Mesenchymal stem cell (in vitro differentiated cells and primary cell): Measurements from ENCODE around the gene PCSK7.
A peak's percentile ranks its signal among the peaks of the same experiment; 100 is the strongest.

Source experiments
- DNase-seq: peaks from one replicate; pipeline ENCODE4 v3.0.0-alpha.2; 2013
- H2AFZ ChIP-seq: one replicate; pipeline ENCODE4 v1.6.1; 2013; ENCODE audit warnings: low read depth, mild to moderate bottlenecking, control low read depth, inconsistent platforms, low read length, moderate library complexity
- H2AK5ac ChIP-seq: 2 replicates; pipeline ENCODE4 v1.6.1; 2013; ENCODE audit warnings: low read length, moderate library complexity, mild to moderate bottlenecking, inconsistent platforms; ENCODE audit not compliant: severe bottlenecking
- H2BK120ac ChIP-seq: one replicate; pipeline ENCODE4 v1.6.1; 2013; ENCODE audit warnings: low read depth, mild to moderate bottlenecking, inconsistent platforms, low read length, moderate library complexity
- H2BK12ac ChIP-seq, 2 experiments: one replicate each; pipeline ENCODE4 v1.6.1; 2013; ENCODE audit warnings: inconsistent platforms in 2 of 2, low read length in 2 of 2, mild to moderate bottlenecking in 2 of 2, moderate library complexity in 2 of 2, control low read depth in 1 of 2
- H2BK15ac ChIP-seq: one replicate; pipeline ENCODE4 v1.6.1; 2013; ENCODE audit warnings: mild to moderate bottlenecking, low read depth, inconsistent platforms; ENCODE audit not compliant: poor library complexity, severe bottlenecking
- H2BK5ac ChIP-seq: 2 replicates; pipeline ENCODE4 v1.6.1; 2013; ENCODE audit warnings: low read depth, mild to moderate bottlenecking, low read length, control low read depth, inconsistent platforms; ENCODE audit not compliant: poor library complexity, severe bottlenecking
- H3K14ac ChIP-seq, 2 experiments: one replicate each; pipeline ENCODE4 v1.6.1; 2013; ENCODE audit warnings: inconsistent platforms in 2 of 2, low read length in 2 of 2, control low read depth in 1 of 2, mild to moderate bottlenecking in 1 of 2, moderate library complexity in 1 of 2
- H3K18ac ChIP-seq, 2 experiments: one replicate each; pipeline ENCODE4 v1.6.1; 2013; ENCODE audit warnings: inconsistent platforms in 2 of 2, low read length in 2 of 2, control low read depth in 1 of 2, low read depth in 1 of 2, mild to moderate bottlenecking in 1 of 2
- H3K23ac ChIP-seq, 2 experiments: one replicate each; pipeline ENCODE4 v1.6.1; 2013; ENCODE audit warnings: inconsistent platforms in 2 of 2, low read length in 2 of 2, mild to moderate bottlenecking in 2 of 2, moderate library complexity in 2 of 2, control low read depth in 1 of 2
- H3K27ac ChIP-seq: 2 replicates; pipeline ENCODE4 v1.5.1; 2013; ENCODE audit warnings: mild to moderate bottlenecking, moderate library complexity, low read length, control low read depth, inconsistent platforms; ENCODE audit not compliant: poor library complexity, severe bottlenecking
- H3K27me3 ChIP-seq, 2 experiments: 2 replicates each; pipeline versions ENCODE4 v1.6.1 to v1.7.0; 2013; ENCODE audit warnings: low read length in 2 of 2, mild to moderate bottlenecking in 2 of 2, moderate library complexity in 2 of 2, control low read depth in 1 of 2, inconsistent platforms in 1 of 2; ENCODE audit not compliant: control insufficient read depth in 1 of 2, insufficient read depth in 1 of 2
- H3K36me3 ChIP-seq, 2 experiments: 2 replicates each; pipeline versions ENCODE4 v1.6.1 to v1.7.0; 2013; ENCODE audit warnings: low read length in 2 of 2, control low read depth in 1 of 2, inconsistent platforms in 1 of 2, low read depth in 1 of 2, mild to moderate bottlenecking in 1 of 2; ENCODE audit not compliant: insufficient read depth in 2 of 2, control insufficient read depth in 1 of 2
- H3K4ac ChIP-seq, 2 experiments: one replicate each; pipeline ENCODE4 v1.6.1; 2013; ENCODE audit warnings: inconsistent platforms in 2 of 2, low read length in 2 of 2, mild to moderate bottlenecking in 2 of 2, moderate library complexity in 2 of 2, control low read depth in 1 of 2, low read depth in 1 of 2
- H3K4me1 ChIP-seq: 2 replicates; pipeline ENCODE4 v1.6.1; 2013; ENCODE audit warnings: low read depth, low read length, control low read depth; ENCODE audit not compliant: control insufficient read depth, insufficient read depth
- H3K4me2 ChIP-seq: 2 replicates; pipeline ENCODE4 v1.6.1; 2013; ENCODE audit warnings: low read length, mild to moderate bottlenecking, inconsistent platforms; ENCODE audit not compliant: poor library complexity, severe bottlenecking
- H3K4me3 ChIP-seq, 2 experiments: 2 replicates each; pipeline versions ENCODE4 v1.5.1 to v1.7.0; 2013; ENCODE audit warnings: low read length in 2 of 2, mild to moderate bottlenecking in 2 of 2, control low read depth in 1 of 2, low read depth in 1 of 2; ENCODE audit not compliant: insufficient read depth in 1 of 2
- H3K79me1 ChIP-seq: replicated peaks from 2 replicates; pipeline ENCODE4 v1.6.1; 2013; ENCODE audit warnings: mild to moderate bottlenecking, control low read depth, low read length, inconsistent platforms; ENCODE audit not compliant: poor library complexity, severe bottlenecking
- H3K9ac ChIP-seq: 2 replicates; pipeline ENCODE4 v1.7.0; 2013; ENCODE audit warnings: mild to moderate bottlenecking, low read length, moderate library complexity
- H3K9me3 ChIP-seq: 2 replicates; pipeline ENCODE4 v1.7.0; 2013; ENCODE audit warnings: mild to moderate bottlenecking, low read length; ENCODE audit not compliant: control insufficient read depth
- H4K8ac ChIP-seq: one replicate; pipeline ENCODE4 v1.6.1; 2013; ENCODE audit warnings: inconsistent platforms, mild to moderate bottlenecking, low read length, moderate library complexity
- H4K91ac ChIP-seq: one replicate; pipeline ENCODE4 v1.6.1; 2013; ENCODE audit warnings: mild to moderate bottlenecking, low read length, inconsistent platforms
- WGBS: methylation state at CpG from one replicate; pipeline ENCODE4 v1.1.7; 2013; ENCODE audit warnings: mixed read lengths; 5-methylcytosine and 5-hydroxymethylcytosine counted together

The PCSK7 gene

GRCh38 chr11:117178210-117179034 lies 53.5 kb downstream of the PCSK7 start, which contains the start of gene SIDT2:
TSS of gene SIDT2 (plus strand) at chr11:117178743. CDS start at chr11:117179264, 521 bp downstream.
- H2BK15ac ChIP-seq, result peak within 1 kb of the TSS; percentile 83
- H3K79me1 ChIP-seq, result peaks cover 14% of the 10 kb centered on the region
- peak within 1 kb of the TSS; percentile 81 for H3K4me2 ChIP-seq
- H3K27ac ChIP-seq, result peak within 1 kb of the TSS; percentile 55
- no peak within 1 kb of the TSS for H2AK5ac ChIP-seq
- WGBS, result 3% methylated on average over 39 of the region's 51 CpGs
- H4K91ac ChIP-seq, result peak within 1 kb of the TSS; percentile 70
- peak within 1 kb of the TSS; percentile 10 for H2BK5ac ChIP-seq
- H3K4me1 ChIP-seq, result peaks cover 20% of the 10 kb centered on the region
- peak within 1 kb of the TSS; percentile 64 to 88 for H3K18ac ChIP-seq
- no peaks in the 10 kb centered on the region for H3K9me3 ChIP-seq
- H3K9ac ChIP-seq, result peak within 1 kb of the TSS; percentile 92
- H2AFZ ChIP-seq, result peak within 1 kb of the TSS; percentile 84
- peak within 1 kb of the TSS; percentile 79 to 94 for H3K4me3 ChIP-seq
- peak within 1 kb of the TSS in 1 of 2 experiments; percentile 87 for H3K23ac ChIP-seq
- H4K8ac ChIP-seq, result peak within 1 kb of the TSS; percentile 70
- DNase-seq, result peak; percentile 95
- peaks cover 20 to 26% of the 10 kb centered on the region in 2 experiments for H3K36me3 ChIP-seq
- peak within 1 kb of the TSS in 1 of 2 experiments; percentile 68 for H2BK12ac ChIP-seq
- no peaks in the 10 kb centered on the region for H3K27me3 ChIP-seq
- no peak within 1 kb of the TSS for H2BK120ac ChIP-seq
- H3K14ac ChIP-seq, result peak within 1 kb of the TSS in 1 of 2 experiments; percentile 96
- peak within 1 kb of the TSS in 1 of 2 experiments; percentile 84 for H3K4ac ChIP-seq

GRCh38 chr11:117177534-117178209 lies 54.2 kb downstream of the PCSK7 start:
- H2BK5ac ChIP-seq, result peak overlapping the region; percentile 10
- peaks cover 18% of the 10 kb centered on the region for H3K79me1 ChIP-seq
- WGBS, result 98% methylated on average over 9 of the region's 10 CpGs
- peak overlapping the region in 1 of 2 experiments; percentile 94 for H3K4me3 ChIP-seq
- peaks cover 15 to 27% of the 10 kb centered on the region in 2 experiments for H3K36me3 ChIP-seq
- H3K27ac ChIP-seq, result peak overlapping the region; percentile 55
- H3K27me3 ChIP-seq, result no peaks in the 10 kb centered on the region
- peak overlapping the region; percentile 70 for H4K8ac ChIP-seq
- H2AFZ ChIP-seq, result peak overlapping the region; percentile 60
- no peak overlapping the region for H3K14ac ChIP-seq
- peaks cover 22% of the 10 kb centered on the region for H3K4me1 ChIP-seq
- H2BK15ac ChIP-seq, result no peak overlapping the region
- H3K9ac ChIP-seq, result peak overlapping the region; percentile 92
- H2BK12ac ChIP-seq, result no peak overlapping the region
- no peak for DNase-seq
- H3K4me2 ChIP-seq, result peak overlapping the region; percentile 81
- H3K9me3 ChIP-seq, result no peaks in the 10 kb centered on the region
- H3K23ac ChIP-seq, result no peak overlapping the region
- no peak overlapping the region for H2BK120ac ChIP-seq
- no peak overlapping the region for H3K18ac ChIP-seq
- peak overlapping the region in 1 of 2 experiments; percentile 84 for H3K4ac ChIP-seq
- H2AK5ac ChIP-seq, result no peak overlapping the region
- no peak overlapping the region for H4K91ac ChIP-seq

- H2BK5ac ChIP-seq, result no peak overlapping the region
- no peak overlapping the region for H2BK15ac ChIP-seq
- H2BK12ac ChIP-seq, result no peak overlapping the region
- WGBS, result no CpG with 5 or more reads among the region's 1 CpG
- no peak overlapping the region for H3K4ac ChIP-seq
- no peaks in the 10 kb centered on the region for H3K9me3 ChIP-seq
- H3K23ac ChIP-seq, result no peak overlapping the region
- peaks cover 7 to 18% of the 10 kb centered on the region in 2 experiments for H3K36me3 ChIP-seq
- H3K4me3 ChIP-seq, result no peak overlapping the region
- H4K8ac ChIP-seq, result no peak overlapping the region
- peaks cover 21% of the 10 kb centered on the region for H3K4me1 ChIP-seq
- no peaks in the 10 kb centered on the region for H3K27me3 ChIP-seq
- no peak overlapping the region for H3K27ac ChIP-seq
- no peak overlapping the region for H4K91ac ChIP-seq
- no peak overlapping the region for H2AK5ac ChIP-seq
- H2BK120ac ChIP-seq, result no peak overlapping the region
- H3K4me2 ChIP-seq, result no peak overlapping the region
- DNase-seq, result no peak
- no peak overlapping the region for H3K9ac ChIP-seq
- H3K18ac ChIP-seq, result no peak overlapping the region
- no peak overlapping the region for H3K14ac ChIP-seq
- no peak overlapping the region for H2AFZ ChIP-seq
- peaks cover 20% of the 10 kb centered on the region for H3K79me1 ChIP-seq
These were observed 55.7 kb downstream of the PCSK7 start for GRCh38 chr11:117176186-117176585.

GRCh38 chr11:117175781-117176180 lies 56.1 kb downstream of the PCSK7 start:
- H3K36me3 ChIP-seq, result peaks cover 11 to 16% of the 10 kb centered on the region in 2 experiments
- H3K27ac ChIP-seq, result no peak overlapping the region
- H4K8ac ChIP-seq, result no peak overlapping the region
- H2BK15ac ChIP-seq, result no peak overlapping the region
- DNase-seq, result no peak
- no peak overlapping the region for H3K4ac ChIP-seq
- no peaks in the 10 kb centered on the region for H3K9me3 ChIP-seq
- no peak overlapping the region for H3K14ac ChIP-seq
- no peaks in the 10 kb centered on the region for H3K27me3 ChIP-seq
- no peak overlapping the region for H3K23ac ChIP-seq
- H3K4me2 ChIP-seq, result no peak overlapping the region
- H2AFZ ChIP-seq, result no peak overlapping the region
- no peak overlapping the region for H2BK120ac ChIP-seq
- no peak overlapping the region for H3K4me3 ChIP-seq
- H2BK12ac ChIP-seq, result no peak overlapping the region
- H2AK5ac ChIP-seq, result no peak overlapping the region
- H3K79me1 ChIP-seq, result peaks cover 17% of the 10 kb centered on the region
- 95% methylated on average over 5 of the region's 5 CpGs for WGBS
- H3K4me1 ChIP-seq, result peaks cover 17% of the 10 kb centered on the region
- H3K18ac ChIP-seq, result no peak overlapping the region
- no peak overlapping the region for H4K91ac ChIP-seq
- no peak overlapping the region for H2BK5ac ChIP-seq
- no peak overlapping the region for H3K9ac ChIP-seq
